NAMALWA (cell line): ENCODE data around the gene UPF2.

Experiments used
- DNase-seq: peaks from one replicate; pipeline ENCODE4 v3.0.0-alpha.2; 2015; ENCODE audit warnings: low spot score

The UPF2 gene

GRCh38 chr10:11882646-11883375, 159.8 kb downstream of the UPF2 start:
- DNase-seq = no peak

GRCh38 chr10:11881477-11882417, 160.9 kb downstream of the UPF2 start:
- no peak for DNase-seq

- no peak for DNase-seq
These were observed 161.6 kb downstream of the UPF2 start for GRCh38 chr10:11881030-11881476.

- no peak for DNase-seq
These were observed 162.2 kb downstream of the UPF2 start for GRCh38 chr10:11880151-11881029.

GRCh38 chr10:11879387-11880094, 163.1 kb downstream of the UPF2 start:
- no peak for DNase-seq

GRCh38 chr10:11878776-11879175, 163.8 kb downstream of the UPF2 start:
- DNase-seq = no peak

- DNase-seq = no peak
These were observed 165.1 kb downstream of the UPF2 start for GRCh38 chr10:11877591-11877905.

GRCh38 chr10:11876805-11877590, 165.6 kb downstream of the UPF2 start:
- DNase-seq = no peak

GRCh38 chr10:11876324-11876723, 166.3 kb downstream of the UPF2 start:
- no peak for DNase-seq

GRCh38 chr10:11875494-11876281, 166.9 kb downstream of the UPF2 start:
- DNase-seq = no peak

- no peak for DNase-seq
These were observed 167.8 kb downstream of the UPF2 start for GRCh38 chr10:11874568-11875493.

GRCh38 chr10:11871466-11871865, 171.1 kb downstream of the UPF2 start:
- DNase-seq = no peak

- DNase-seq = no peak
These were observed 171.7 kb downstream of the UPF2 start for GRCh38 chr10:11870900-11871400.

GRCh38 chr10:11870461-11870780, 172.2 kb downstream of the UPF2 start:
- no peak for DNase-seq
